Amniotic epithelial cell (primary cell): ENCODE data around the gene DHX8.

Experiments
- DNase-seq: peaks from one replicate; pipeline ENCODE4 v3.0.0-alpha.2; 2010; ENCODE audit warnings: low read depth

Gene DHX8

GRCh38 chr17:43526886-43527648 is 43.3 kb downstream of the DHX8 start:
- DNase-seq: no peak

GRCh38 chr17:43528319-43528987 is 44.7 kb downstream of the DHX8 start:
- DNase-seq: peak; percentile 33

- DNase-seq: no peak
Measured at GRCh38 chr17:43528988-43529814, 45.4 kb downstream of the DHX8 start.

GRCh38 chr17:43529947-43530287 is 46.1 kb downstream of the DHX8 start:
- no peak for DNase-seq

- peak; percentile 93 for DNase-seq
Measured at GRCh38 chr17:43530288-43531081, 46.7 kb downstream of the DHX8 start.

GRCh38 chr17:43531082-43531378 is 47.3 kb downstream of the DHX8 start:
- no peak for DNase-seq

- no peak for DNase-seq
Measured at GRCh38 chr17:43531955-43532354, 48.2 kb downstream of the DHX8 start.

GRCh38 chr17:43532581-43532980 is 48.8 kb downstream of the DHX8 start:
- DNase-seq: no peak

GRCh38 chr17:43533699-43534098 is 49.9 kb downstream of the DHX8 start:
- DNase-seq: no peak

- no peak for DNase-seq
Measured at GRCh38 chr17:43534909-43535308, 51.1 kb downstream of the DHX8 start.

GRCh38 chr17:43536236-43536992 is 52.6 kb downstream of the DHX8 start:
- no peak for DNase-seq

- peak; percentile 65 for DNase-seq
Measured at GRCh38 chr17:43540821-43541674, 57.3 kb downstream of the DHX8 start.

GRCh38 chr17:43542859-43543258 is 59.1 kb downstream of the DHX8 start:
- DNase-seq: no peak

- DNase-seq: no peak
Measured at GRCh38 chr17:43543300-43543699, 59.5 kb downstream of the DHX8 start.

- DNase-seq: no peak
Measured at GRCh38 chr17:43543771-43544575, 60.2 kb downstream of the DHX8 start.

- DNase-seq: no peak
Measured at GRCh38 chr17:43545383-43545632, 61.5 kb downstream of the DHX8 start.

- DNase-seq: peak; percentile 87
Measured at GRCh38 chr17:43546319-43547188, 62.8 kb downstream of the DHX8 start, which contains the start of gene ETV4. Gene ETV4, minus strand, starts transcription at chr17:43546340. Its CDS starts 723 bp downstream, at chr17:43545617.

- DNase-seq: no peak
Measured at GRCh38 chr17:43547189-43547550, 63.4 kb downstream of the DHX8 start.

- DNase-seq: no peak
Measured at GRCh38 chr17:43547659-43548256, 64.0 kb downstream of the DHX8 start.
